HG02981 (cell line): ENCODE measurements around the gene CACNA1E.

Experiments used
- ATAC-seq: cut with Tn5 transposase; IDR thresholded peaks from one replicate; pipeline ENCODE4 v1.9.1; 2021; ENCODE audit warnings: mild to moderate bottlenecking, moderate library complexity; ENCODE audit not compliant: unreplicated experiment

Gene CACNA1E

DNA sequence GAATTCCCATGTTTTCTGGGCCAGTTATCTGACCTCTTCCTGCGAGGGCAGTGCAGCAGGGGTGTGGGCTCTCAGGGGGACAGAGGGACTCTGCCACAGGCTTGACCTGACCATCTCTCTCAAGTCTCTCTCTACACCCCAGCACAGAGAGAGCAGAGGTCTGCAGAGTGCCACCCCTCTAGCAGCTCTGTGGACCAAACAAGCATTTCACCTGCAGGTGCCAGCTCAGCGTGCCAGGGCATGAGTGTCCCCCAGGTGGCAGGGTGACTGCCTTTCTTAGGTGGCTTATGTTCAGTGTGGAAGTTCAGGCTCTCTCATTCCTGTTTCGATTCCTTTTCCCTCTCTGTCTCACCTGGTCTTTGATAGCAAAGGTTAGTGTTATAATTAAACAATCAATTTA, 191.3 kb downstream of the CACNA1E start:
- ATAC-seq, result no peak

DNA sequence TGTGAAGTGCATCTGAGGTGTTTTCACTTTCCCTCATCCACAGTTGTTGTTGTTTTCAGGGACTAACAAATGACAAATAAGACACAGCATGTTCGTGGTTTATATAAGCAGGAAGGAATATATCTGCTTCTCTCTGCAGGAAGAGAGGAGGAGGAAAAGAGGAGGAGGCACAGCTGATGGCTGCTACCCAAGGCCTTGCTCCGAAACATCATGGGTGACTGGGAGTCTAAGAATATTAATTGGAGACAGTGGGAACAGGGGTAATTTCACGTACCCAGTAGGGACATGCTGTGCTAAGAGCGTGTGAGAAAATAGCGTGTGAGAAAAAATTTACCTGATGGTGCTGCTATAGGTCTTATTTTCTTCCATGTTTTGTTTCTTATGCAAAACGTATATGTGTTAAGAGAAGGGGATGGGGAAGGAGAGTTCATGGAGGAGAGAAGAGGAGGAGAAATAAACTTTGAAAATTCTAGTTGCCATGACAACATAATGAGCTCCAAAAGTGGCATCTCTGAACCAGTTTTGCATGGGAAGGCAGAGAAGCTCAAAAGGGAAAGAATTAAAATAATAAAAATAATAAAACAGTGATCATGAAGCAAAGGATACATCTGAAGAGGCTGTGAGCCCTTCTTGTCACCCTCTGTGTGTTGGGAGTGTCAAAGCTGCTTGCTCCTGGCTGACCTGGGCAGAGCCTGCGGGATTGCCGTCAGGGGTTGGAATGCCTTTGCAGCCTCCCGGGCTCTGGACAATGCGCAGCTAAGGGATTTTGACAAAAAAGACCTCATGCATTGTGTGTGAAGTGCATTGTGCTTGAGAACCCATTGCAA, 192.0 kb downstream of the CACNA1E start:
- no peak for ATAC-seq

DNA sequence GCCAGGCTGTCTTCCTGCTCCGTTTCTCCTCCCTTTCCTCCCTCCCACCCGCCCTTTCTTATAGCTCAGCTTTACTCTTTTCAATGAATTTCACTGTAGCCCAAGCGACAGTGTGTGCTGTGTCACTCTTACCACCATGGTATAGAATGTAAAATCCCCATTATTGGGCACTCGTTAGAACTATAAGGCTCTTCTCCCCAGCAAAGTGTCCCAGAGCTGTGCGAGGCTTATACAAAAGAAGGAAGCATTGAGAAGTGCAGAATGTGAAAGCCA, 192.5 kb downstream of the CACNA1E start:
- ATAC-seq, result no peak

GRCh38 chr1:181676269-181676668, 193.0 kb downstream of the CACNA1E start:
- ATAC-seq, result no peak

DNA sequence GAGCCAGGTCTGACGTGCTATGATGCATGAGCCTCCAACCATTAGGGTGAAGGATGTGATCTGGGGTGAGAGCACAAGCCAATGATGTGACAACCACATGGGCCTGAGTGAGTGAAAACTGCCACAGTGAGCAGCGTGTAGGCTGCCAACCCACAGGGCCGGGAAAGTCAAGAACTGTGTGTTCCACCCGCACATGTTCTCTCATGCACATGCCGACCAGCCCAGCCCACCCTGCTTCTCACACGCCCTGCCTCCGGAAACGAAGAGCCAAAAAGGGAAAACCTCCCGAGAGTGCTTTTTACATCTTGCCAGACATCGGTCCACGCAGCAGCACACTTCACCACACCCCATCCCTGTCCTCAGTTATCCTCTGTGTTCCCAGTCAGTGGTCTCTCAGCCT, 197.0 kb downstream of the CACNA1E start:
- ATAC-seq, result no peak

GRCh38 chr1:181680871-181681270, 197.6 kb downstream of the CACNA1E start:
- ATAC-seq, result no peak

GRCh38 chr1:181685211-181685610, 201.9 kb downstream of the CACNA1E start:
- ATAC-seq, result no peak

DNA sequence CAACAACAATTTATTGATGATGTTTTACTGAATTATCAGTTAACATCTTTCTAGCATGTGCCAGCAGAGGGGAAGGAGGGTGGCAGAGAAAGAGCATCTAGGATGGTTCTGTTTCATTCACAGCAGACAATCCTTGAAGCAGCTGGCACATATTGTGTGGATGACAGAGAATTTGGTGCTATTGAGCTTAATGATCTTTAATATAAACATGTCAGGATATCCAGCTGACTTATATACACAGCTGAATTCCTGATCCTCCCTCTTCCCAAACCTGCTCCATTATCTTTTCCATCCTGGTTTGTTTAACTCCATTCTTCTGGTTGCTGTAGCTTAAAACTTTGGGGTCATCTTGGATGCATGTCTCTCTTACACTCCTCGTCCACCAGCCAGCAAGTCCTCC, 218.6 kb downstream of the CACNA1E start:
- no peak for ATAC-seq

- ATAC-seq, result no peak
Observed at GRCh38 chr1:181704546-181704945, 221.2 kb downstream of the CACNA1E start.

DNA sequence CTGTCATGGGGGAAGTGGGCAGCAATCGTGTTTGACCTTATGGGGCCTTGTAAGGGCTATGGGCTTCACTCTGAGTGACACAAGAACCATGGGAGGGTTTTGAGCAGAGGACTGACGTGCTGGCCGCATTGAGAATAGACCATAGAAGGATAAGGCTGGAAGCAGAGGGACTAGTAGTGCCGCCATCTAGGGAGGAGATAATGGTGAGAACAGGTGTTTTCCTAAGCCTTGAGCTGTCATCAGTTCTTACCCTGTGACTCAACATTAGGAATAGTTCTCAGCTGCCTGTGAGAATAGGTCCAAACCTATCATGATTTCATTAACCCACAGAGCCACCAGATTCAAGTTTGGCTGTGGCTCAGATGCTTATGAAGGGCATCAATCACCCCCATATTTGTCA, 228.5 kb downstream of the CACNA1E start:
- no peak for ATAC-seq

- ATAC-seq, result no peak
Observed at GRCh38 chr1:181712711-181713110, 229.4 kb downstream of the CACNA1E start.

DNA sequence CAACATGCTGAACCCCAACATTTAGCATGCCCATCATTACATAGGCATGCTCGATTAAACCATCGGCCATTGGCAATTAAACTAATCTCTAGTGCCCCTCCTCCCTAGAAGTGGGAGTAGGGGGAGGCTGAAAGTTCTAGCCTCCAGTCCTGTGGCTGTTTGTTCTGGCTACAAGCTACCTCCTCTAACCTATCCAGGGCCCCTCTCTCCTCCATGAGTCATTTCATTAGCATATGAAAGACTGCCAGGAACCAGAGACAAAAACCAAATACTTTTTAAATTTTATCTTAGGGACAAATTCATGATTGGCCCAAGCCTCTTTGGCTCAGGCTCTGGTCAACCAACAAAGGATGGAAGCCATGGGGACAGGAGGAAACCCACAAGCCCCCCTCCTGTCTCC, 231.1 kb downstream of the CACNA1E start:
- ATAC-seq, result no peak

DNA sequence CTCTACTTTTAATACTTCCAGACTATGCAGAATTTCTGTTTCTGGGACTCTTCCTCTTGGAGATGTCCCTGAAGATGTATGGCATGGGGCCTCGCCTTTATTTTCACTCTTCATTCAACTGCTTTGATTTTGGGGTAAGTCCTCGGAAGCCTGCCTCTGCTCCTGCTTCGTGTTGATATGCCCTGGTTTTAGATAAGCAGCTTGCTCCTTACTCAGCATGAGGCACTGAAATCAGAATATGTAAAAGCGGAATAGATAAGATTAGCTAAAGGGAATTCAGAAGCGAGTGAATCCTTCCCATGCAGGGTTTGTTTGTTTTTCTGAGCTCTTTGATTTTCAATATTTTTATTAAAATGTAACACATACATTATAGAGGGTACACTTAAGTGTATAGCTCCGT, 234.7 kb downstream of the CACNA1E start:
- ATAC-seq, result no peak

DNA sequence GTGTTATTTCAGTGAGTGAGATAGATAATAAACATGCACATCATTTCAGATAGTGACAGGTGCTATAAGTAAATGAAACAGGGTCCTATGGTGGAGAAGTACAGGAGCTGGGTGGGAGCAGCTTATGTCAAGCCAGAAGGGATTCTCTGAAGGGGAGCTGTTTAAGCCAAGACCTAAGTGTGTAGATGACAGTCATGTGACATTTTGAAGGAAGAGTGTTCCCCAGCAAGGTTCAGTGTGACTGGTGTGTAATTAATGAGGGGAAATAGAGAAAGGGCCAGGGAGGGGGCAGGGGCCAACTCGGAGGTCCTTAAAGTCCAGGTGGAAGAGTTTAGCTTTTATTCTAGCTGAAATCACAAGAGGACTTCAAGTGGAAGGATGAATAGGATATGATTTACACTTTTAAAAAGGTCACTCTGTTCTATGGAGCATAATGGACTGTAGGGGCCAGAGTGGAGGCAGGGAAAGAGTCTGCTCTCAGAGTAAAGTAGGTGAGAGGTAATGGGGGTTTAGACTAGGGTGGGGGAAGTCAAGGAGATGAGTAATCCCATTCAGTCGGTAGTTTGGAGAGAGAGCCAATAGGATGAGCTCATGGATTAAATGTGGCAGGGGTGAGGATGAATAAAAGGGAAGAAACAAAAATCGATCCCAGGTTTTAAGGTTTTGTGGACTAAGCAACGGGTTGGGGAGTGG, 243.1 kb downstream of the CACNA1E start:
- ATAC-seq, result no peak

- no peak for ATAC-seq
Observed at GRCh38 chr1:181730606-181731005, 247.3 kb downstream of the CACNA1E start.

DNA sequence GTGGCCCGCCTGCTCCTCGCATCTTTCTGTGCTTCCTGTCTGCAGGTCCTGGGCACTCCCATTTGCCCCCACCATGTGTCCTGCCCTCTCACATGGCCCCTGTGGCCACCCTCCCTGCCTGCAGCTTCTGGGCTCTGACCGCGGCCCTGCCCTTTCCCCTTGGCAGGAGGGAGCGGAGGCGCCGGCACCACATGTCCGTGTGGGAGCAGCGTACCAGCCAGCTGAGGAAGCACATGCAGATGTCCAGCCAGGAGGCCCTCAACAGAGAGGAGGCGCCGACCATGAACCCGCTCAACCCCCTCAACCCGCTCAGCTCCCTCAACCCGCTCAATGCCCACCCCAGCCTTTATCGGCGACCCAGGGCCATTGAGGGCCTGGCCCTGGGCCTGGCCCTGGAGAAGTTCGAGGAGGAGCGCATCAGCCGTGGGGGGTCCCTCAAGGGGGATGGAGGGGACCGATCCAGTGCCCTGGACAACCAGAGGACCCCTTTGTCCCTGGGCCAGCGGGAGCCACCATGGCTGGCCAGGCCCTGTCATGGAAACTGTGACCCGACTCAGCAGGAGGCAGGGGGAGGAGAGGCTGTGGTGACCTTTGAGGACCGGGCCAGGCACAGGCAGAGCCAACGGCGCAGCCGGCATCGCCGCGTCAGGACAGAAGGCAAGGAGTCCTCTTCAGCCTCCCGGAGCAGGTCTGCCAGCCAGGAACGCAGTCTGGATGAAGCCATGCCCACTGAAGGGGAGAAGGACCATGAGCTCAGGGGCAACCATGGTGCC, 249.1 kb downstream of the CACNA1E start:
- ATAC-seq, result no peak

DNA sequence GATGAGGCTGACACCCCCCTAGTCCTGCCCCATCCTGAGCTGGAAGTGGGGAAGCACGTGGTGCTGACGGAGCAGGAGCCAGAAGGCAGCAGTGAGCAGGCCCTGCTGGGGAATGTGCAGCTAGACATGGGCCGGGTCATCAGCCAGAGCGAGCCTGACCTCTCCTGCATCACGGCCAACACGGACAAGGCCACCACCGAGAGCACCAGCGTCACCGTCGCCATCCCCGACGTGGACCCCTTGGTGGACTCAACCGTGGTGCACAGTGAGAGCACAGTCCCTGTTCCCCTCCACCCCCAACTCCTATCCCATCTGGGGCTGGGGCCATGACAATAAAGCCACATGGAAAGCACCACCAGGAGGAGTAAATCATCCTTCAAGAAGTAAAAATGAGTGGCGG, 250.2 kb downstream of the CACNA1E start:
- no peak for ATAC-seq

- ATAC-seq, result no peak
Observed at GRCh38 chr1:181737056-181737455, 253.7 kb downstream of the CACNA1E start.

GRCh38 chr1:181739214-181739613, 255.9 kb downstream of the CACNA1E start:
- no peak for ATAC-seq

GRCh38 chr1:181742426-181742825, 259.1 kb downstream of the CACNA1E start:
- ATAC-seq, result no peak

DNA sequence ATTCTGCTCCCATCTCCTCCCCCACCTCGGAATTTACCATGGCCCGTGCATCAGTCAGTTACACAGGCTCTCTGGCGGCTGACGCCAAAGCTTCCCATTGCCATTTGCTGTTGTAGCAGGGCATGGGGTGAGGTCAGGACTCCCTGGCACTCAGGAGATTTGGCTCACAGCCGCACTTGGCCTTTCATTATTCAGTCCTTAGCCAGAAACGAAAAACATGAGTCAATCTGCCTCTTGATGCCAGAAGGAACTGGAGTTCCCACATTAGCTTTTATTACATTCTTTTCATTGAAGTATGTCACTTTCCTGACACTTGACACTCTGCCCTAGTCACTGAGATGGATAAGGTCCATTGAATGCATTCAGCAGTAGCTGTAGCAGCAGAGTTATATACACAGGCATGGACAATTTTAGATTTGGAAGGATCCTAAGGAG, 260.6 kb downstream of the CACNA1E start:
- ATAC-seq, result no peak

- ATAC-seq, result no peak
Observed at GRCh38 chr1:181746224-181746623, 262.9 kb downstream of the CACNA1E start.
